GM23338 (cell line): ENCODE measurements around the gene KDSR. TPM values are rescaled to one million over a fixed set of nuclear protein-coding genes. Genes with fewer than 3 reads are reported as not detected.

ENCODE experiments used
- CREB1 ChIP-seq: fragments of 250-450 bp; sonication (Bioruptor Pico); IDR thresholded peaks from 2 replicates; pipeline ENCODE4 v1.5.0; 2020; ENCODE audit warnings: low read depth, mild to moderate bottlenecking, moderate library complexity
- EZH2 ChIP-seq: fragments of 200-600 bp; sonication (generic); IDR thresholded peaks from one replicate; pipeline ENCODE4 v1.8.0; 2017; ENCODE audit warnings: antibody characterized with exemption, mild to moderate bottlenecking, low read depth; ENCODE audit not compliant: unreplicated experiment
- JUNB ChIP-seq: IDR thresholded peaks from one replicate; pipeline ENCODE4 v1.6.1; 2016; ENCODE audit warnings: antibody characterized with exemption; ENCODE audit not compliant: unreplicated experiment
- POLR2AphosphoS5 ChIP-seq: IDR thresholded peaks from 2 replicates; pipeline ENCODE4 v1.6.1; 2016; ENCODE audit warnings: antibody characterized with exemption, low read depth
- ZNF114 ChIP-seq: fragments of 250-450 bp; sonication (Bioruptor Pico); IDR thresholded peaks from 2 replicates; pipeline ENCODE4 v1.5.0; 2020; ENCODE audit warnings: mild to moderate bottlenecking, moderate library complexity
- polyA plus RNA-seq: library from polyadenylated mRNA; unstranded; fragments of >200 nt; fragmentation: Nextera tagmentation; extraction: Ambion mirVana; gene quantifications from 2 replicates; pipeline ENCODE4 v1.2.1, GENCODE V29; 2016
- total RNA-seq: library from RNA; depleted of rRNA; stranded (reverse); fragments of >200 nt; shearing (Covaris generic); gene quantifications from 2 replicates; pipeline ENCODE4 v1.2.3, GENCODE V29; 2014
- TF ChIP-seq, protein P1 (sequence below): fragments of 250-450 bp; sonication (Bioruptor Pico); IDR thresholded peaks from 2 replicates; pipeline ENCODE4 v1.5.0; 2020; ENCODE audit warnings: mild to moderate bottlenecking, moderate library complexity
- TF ChIP-seq, protein P2 (sequence below): IDR thresholded peaks from one replicate; pipeline ENCODE4 v1.6.1; 2018; ENCODE audit warnings: antibody characterized with exemption; ENCODE audit not compliant: unreplicated experiment

Gene KDSR
- total and polyA plus RNA-seq, 2 experiments from 2014 or later, result 23.7 to 36.3 TPM

- TF ChIP-seq, protein P1, sequence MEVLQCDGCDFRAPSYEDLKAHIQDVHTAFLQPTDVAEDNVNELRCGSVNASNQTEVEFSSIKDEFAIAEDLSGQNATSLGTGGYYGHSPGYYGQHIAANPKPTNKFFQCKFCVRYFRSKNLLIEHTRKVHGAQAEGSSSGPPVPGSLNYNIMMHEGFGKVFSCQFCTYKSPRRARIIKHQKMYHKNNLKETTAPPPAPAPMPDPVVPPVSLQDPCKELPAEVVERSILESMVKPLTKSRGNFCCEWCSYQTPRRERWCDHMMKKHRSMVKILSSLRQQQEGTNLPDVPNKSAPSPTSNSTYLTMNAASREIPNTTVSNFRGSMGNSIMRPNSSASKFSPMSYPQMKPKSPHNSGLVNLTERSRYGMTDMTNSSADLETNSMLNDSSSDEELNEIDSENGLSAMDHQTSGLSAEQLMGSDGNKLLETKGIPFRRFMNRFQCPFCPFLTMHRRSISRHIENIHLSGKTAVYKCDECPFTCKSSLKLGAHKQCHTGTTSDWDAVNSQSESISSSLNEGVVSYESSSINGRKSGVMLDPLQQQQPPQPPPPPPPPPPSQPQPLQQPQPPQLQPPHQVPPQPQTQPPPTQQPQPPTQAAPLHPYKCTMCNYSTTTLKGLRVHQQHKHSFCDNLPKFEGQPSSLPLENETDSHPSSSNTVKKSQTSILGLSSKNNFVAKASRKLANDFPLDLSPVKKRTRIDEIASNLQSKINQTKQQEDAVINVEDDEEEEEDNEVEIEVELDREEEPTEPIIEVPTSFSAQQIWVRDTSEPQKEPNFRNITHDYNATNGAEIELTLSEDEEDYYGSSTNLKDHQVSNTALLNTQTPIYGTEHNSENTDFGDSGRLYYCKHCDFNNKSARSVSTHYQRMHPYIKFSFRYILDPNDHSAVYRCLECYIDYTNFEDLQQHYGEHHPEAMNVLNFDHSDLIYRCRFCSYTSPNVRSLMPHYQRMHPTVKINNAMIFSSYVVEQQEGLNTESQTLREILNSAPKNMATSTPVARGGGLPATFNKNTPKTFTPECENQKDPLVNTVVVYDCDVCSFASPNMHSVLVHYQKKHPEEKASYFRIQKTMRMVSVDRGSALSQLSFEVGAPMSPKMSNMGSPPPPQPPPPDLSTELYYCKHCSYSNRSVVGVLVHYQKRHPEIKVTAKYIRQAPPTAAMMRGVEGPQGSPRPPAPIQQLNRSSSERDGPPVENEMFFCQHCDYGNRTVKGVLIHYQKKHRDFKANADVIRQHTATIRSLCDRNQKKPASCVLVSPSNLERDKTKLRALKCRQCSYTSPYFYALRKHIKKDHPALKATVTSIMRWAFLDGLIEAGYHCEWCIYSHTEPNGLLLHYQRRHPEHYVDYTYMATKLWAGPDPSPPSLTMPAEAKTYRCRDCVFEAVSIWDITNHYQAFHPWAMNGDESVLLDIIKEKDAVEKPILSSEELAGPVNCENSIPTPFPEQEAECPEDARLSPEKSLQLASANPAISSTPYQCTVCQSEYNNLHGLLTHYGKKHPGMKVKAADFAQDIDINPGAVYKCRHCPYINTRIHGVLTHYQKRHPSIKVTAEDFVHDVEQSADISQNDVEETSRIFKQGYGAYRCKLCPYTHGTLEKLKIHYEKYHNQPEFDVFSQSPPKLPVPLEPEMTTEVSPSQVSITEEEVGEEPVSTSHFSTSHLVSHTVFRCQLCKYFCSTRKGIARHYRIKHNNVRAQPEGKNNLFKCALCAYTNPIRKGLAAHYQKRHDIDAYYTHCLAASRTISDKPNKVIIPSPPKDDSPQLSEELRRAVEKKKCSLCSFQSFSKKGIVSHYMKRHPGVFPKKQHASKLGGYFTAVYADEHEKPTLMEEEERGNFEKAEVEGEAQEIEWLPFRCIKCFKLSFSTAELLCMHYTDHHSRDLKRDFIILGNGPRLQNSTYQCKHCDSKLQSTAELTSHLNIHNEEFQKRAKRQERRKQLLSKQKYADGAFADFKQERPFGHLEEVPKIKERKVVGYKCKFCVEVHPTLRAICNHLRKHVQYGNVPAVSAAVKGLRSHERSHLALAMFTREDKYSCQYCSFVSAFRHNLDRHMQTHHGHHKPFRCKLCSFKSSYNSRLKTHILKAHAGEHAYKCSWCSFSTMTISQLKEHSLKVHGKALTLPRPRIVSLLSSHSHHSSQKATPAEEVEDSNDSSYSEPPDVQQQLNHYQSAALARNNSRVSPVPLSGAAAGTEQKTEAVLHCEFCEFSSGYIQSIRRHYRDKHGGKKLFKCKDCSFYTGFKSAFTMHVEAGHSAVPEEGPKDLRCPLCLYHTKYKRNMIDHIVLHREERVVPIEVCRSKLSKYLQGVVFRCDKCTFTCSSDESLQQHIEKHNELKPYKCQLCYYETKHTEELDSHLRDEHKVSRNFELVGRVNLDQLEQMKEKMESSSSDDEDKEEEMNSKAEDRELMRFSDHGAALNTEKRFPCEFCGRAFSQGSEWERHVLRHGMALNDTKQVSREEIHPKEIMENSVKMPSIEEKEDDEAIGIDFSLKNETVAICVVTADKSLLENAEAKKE (CRISPR knock-in tag), result no peak
- TF ChIP-seq POLR2AphosphoS5 (no peak), JUNB (no peak), ZNF114 (CRISPR knock-in tag) (no peak), CREB1 (CRISPR knock-in tag) (no peak), EZH2 (no peak)
- TF ChIP-seq, protein P2, sequence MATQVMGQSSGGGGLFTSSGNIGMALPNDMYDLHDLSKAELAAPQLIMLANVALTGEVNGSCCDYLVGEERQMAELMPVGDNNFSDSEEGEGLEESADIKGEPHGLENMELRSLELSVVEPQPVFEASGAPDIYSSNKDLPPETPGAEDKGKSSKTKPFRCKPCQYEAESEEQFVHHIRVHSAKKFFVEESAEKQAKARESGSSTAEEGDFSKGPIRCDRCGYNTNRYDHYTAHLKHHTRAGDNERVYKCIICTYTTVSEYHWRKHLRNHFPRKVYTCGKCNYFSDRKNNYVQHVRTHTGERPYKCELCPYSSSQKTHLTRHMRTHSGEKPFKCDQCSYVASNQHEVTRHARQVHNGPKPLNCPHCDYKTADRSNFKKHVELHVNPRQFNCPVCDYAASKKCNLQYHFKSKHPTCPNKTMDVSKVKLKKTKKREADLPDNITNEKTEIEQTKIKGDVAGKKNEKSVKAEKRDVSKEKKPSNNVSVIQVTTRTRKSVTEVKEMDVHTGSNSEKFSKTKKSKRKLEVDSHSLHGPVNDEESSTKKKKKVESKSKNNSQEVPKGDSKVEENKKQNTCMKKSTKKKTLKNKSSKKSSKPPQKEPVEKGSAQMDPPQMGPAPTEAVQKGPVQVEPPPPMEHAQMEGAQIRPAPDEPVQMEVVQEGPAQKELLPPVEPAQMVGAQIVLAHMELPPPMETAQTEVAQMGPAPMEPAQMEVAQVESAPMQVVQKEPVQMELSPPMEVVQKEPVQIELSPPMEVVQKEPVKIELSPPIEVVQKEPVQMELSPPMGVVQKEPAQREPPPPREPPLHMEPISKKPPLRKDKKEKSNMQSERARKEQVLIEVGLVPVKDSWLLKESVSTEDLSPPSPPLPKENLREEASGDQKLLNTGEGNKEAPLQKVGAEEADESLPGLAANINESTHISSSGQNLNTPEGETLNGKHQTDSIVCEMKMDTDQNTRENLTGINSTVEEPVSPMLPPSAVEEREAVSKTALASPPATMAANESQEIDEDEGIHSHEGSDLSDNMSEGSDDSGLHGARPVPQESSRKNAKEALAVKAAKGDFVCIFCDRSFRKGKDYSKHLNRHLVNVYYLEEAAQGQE, result no peak
These were observed 22.7 kb downstream of the KDSR start (continued) for GRCh38 chr18:63344263-63344662.
